ENCODE results near the gene LIN28B. TPM values are rescaled to one million over a fixed set of nuclear protein-coding genes. Genes with fewer than 3 reads are reported as not detected.
"Not testable (repeated sequence)": the region's sequence is repeated elsewhere in the genome, so short reads cannot be mapped to it uniquely, and the experiment has no call there.

Gene LIN28B
- polyA plus RNA-seq, 4 donors = 0.08 to 0.17 (median 0.17) TPM

DNA sequence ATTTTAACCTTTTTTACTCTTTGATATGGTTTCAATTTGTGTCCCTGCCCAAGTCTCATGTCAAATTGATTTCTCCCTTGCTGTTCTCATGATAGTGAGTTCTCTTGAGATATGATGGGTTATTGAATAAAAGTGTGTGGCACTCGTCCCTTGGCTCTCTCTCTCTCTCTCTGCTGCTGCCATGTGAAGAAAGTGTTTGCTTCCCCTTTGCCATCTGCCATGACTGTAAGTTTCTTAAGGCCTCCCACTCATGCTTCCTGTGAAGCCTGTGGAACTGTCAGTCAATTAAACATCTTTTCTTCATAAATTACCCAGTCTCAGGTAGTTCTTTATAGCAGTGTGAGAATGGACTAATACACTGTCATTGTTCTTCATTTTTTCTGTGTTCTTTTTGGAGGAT lies 48.5 kb downstream of the LIN28B start:
- no peak for DNase-seq (ENCODE audit: low read depth in 4 of 4, low spot score in 3 of 4)

DNA sequence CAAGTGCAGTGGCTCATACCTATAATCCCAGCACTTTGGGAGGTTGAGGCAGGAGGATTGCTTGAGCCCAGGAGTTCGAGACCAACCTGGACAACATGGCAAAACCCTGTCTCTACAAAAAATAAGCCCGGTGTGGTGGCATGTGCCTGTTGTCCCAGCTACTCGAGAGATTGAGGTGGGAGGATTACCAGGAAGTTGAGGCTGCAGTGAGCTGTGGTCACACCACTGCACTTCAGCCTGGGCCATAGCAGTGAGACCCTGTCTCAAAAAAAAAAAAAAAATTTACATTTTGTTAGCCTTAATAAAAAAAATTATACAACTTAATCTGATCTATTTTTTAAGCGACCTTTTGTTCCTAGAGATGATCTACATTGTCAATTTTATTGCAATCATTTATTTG lies 56.6 kb downstream of the LIN28B start:
- not testable (repeated sequence) for DNase-seq (ENCODE audit: low read depth in 4 of 4, low spot score in 3 of 4)

DNA sequence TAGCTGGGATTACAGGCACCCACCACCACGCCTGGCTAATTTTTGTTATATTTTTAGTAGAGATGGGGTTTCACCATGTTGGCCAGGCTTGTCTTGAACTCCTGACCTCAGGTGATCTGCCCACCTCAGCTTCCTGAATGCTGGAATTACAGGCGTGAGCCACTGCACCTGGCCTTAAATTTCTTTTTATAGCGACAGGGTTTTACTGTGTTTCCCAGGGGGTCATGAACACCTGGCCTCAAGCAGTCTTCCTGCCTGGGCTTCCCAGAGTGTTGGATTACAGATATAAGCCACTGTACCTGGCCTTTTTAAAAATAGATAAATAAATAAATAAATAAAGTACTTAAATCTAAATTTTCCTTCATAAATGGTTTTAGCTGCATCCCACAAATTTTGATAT lies 57.5 kb downstream of the LIN28B start:
- DNase-seq (ENCODE audit: low read depth in 4 of 4, low spot score in 3 of 4) = no peak

DNA sequence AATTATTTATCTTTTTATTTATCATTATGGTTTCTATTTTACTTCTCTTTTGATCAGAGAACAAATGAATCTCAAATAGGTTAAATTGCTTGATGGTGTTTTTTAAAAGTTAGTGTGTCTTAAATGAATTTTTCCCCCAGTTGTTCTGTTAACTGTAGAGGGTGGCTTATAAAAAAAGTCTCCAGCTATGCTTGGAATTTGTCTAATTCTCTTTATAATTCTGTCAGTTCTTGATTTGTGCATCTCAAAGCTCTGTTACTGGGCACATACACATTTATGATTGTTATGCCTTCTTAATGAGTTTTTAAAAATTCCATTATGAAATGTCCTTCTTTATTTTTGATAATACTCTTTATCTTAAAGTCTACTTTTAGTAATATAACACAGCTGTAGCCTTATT lies 58.0 kb downstream of the LIN28B start:
- no peak for DNase-seq (ENCODE audit: low read depth in 4 of 4, low spot score in 3 of 4)

DNA sequence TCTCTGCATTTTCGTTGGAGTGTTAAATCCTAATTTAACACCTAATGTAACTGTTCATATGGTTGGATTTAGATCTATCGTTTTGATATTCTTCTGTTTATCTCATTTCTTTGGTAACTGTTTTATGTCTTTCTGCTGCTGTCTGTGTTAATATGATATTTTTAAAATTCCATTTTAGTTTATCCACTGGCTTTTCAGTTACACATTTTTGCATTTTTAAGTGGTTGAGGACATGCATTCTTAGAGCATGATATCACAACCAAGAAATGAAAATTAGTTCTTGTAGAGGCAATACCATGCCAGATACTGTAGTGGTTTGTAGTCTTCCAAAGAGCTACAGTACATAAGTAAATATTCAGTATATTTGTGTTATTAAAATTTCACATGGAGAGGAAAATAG lies 58.6 kb downstream of the LIN28B start:
- no peak for DNase-seq (ENCODE audit: low read depth in 4 of 4, low spot score in 3 of 4)

DNA sequence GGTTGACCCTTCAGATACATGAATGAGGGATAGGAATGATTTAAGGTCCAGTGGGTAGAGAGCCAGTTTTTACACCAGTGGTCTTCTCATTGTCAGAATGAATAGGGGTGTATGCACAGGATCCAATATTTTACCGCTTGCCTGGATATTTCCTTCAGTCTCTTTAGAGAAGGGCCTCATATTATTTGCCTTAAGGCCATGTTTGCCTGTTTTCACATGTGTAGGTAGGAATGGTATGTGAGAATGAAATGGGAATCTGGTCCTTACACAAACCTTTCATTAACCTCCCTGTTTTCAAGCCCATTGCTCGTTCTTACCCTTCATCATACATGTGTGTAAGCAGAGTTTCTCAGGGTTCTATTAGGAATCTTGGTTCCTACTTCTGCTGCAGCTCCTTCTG lies 62.4 kb downstream of the LIN28B start:
- DNase-seq (ENCODE audit: low read depth in 4 of 4, low spot score in 3 of 4) = no peak

DNA sequence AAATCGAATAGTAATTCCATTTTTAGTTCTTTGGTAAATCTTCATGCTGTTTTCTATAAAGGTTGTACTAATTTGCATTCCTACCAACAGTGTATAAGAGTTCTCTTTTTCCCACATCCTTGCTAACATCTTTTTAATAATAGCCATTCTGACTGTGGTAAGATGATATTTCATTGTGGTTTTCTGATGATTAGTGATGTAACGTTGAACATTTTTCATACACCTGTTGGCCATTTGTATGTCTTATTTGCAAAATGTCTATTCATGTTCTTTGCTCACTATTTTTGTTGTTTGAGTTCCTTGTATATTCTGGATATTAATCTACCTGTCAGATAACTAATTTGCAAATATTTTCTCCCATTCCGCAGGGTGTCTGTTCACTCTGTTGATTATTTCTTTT lies 64.5 kb downstream of the LIN28B start:
- no peak for DNase-seq (ENCODE audit: low read depth in 4 of 4, low spot score in 3 of 4)

DNA sequence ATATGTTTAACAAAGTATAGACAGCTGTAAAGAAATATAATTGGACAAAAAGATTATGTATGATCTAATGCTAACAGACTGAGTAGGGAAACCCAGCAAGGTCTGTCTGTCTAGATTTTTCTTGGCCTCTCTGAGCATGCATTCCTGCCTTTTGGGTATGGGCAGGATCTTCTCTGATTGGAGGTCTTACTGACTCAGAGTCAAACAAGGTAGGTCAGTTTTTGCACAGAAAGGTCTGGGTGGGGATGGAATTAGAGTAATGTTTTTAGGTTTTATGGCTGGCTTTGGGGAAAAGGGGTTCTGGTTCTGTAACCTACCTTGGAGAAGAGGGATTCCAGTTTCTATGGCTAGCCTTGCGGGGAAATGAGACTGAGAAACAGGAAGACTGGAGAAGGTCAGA lies 65.5 kb downstream of the LIN28B start:
- DNase-seq (ENCODE audit: low read depth in 4 of 4, low spot score in 3 of 4) = no peak

DNA sequence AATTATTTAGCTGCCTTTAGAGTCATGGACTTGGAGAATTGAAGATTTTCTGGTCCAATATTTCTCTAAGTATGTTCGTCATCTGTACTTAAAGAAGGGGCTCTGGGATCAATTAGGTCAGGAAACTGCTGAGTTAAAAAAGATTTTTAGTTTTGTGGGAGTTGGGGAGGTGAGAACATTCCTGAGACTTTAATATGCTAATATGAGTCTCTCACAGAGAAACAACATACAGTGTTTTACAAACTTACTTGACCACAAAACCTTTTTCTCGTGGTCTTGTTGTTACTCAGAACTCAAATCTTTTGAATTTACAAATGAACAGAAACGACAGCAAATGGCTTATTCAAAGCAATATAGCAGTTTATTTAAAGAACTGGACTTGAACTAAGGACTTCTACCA lies 67.9 kb downstream of the LIN28B start:
- no peak for DNase-seq (ENCODE audit: low read depth in 4 of 4, low spot score in 3 of 4)

DNA sequence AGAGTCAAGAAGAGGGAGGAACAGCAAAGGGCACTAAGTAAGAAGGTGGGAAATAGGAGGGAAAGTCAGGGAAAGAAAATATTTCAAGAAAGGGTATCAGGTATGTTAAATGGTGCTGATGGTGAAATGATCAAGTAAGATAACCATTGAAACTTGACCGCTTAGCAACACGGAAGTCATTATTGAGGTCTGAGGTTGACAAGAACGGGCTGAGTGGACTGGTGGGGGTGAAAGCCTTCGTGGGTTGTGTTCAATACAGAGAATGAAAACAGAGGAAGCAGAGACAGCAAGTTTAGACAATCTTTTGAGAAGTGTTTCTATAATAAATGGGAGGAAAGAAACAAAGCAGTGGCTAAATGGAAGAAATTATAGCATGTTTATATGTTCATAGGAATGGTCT lies 72.0 kb downstream of the LIN28B start:
- no peak for DNase-seq (ENCODE audit: low read depth in 4 of 4, low spot score in 3 of 4)

DNA sequence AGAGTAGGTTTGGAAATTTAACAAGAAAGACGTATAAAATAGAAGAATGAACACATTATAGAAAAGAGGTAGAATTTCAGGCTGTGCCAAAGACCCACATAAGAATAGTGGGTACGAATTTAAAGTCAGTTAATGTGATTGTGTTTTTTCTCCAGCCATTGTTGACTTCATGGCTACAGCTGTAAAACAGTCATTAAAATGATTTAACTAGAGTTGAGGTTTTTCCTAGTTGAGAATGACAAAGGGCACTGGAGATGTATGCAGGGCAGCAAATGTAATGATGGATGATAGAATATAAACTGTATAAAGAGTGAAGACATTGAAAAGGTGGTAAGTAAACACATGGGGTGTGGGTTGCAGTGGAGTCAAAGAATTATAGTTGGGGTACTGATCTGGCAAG lies 72.7 kb downstream of the LIN28B start:
- no peak for DNase-seq (ENCODE audit: low read depth in 4 of 4, low spot score in 3 of 4)

DNA sequence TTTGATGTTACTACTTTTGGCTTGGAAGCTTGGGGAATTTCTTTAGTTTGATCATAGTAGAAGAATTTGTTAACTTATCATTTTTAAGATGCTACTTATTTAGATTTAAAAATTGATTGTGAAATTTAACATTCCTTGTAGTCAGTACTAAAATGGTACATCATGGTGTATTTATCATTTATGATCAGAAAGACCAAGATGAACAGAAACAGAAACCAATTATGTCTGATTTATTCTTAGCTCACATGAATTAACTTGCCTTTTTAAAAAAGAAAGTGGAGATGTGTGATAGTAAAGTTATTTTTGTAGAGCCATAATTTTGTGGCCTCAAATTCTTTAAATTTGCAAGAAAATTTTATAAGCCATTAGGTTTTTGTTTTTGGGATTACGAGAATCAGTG lies 77.6 kb downstream of the LIN28B start:
- DNase-seq (ENCODE audit: low read depth in 4 of 4, low spot score in 3 of 4) = no peak

DNA sequence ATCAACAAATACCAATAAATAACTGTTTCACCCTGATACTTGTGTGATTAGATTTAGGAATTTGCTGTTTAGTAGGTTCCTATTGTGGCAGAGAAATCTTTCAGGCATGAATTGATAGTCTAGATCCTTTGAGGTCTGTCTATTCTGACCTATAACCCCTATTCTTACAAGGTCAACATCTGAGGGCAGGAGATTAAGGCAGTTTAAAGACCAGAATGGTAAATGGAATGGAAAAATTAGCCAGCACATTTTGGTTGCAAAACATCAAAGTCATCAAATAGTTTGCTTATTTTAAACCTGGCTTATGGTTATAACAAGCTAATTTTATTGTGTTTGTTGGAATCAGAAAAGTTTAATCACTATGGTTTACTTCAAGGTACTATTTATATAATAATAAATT lies 78.4 kb downstream of the LIN28B start:
- DNase-seq (ENCODE audit: low read depth in 4 of 4, low spot score in 3 of 4) = no peak

DNA sequence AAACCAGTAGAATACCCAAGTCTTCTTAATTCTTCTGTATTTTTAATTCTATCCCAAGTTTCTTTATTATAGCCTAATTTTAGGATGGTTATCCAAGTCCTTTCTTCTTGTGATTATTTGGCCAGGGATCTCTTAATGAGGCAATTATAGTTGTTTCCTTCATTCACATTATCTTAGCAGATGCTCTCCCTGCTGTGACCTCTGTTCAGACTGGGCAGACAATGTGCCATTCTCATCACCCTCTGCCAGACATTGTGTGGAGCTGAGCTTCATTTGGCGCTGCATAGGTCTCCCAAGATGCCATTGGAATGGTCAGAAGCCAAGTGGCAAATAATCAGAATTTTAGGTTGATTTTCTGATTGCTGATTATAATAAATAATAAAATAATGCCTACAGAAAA lies 79.4 kb downstream of the LIN28B start:
- no peak for DNase-seq (ENCODE audit: low read depth in 4 of 4, low spot score in 3 of 4)

DNA sequence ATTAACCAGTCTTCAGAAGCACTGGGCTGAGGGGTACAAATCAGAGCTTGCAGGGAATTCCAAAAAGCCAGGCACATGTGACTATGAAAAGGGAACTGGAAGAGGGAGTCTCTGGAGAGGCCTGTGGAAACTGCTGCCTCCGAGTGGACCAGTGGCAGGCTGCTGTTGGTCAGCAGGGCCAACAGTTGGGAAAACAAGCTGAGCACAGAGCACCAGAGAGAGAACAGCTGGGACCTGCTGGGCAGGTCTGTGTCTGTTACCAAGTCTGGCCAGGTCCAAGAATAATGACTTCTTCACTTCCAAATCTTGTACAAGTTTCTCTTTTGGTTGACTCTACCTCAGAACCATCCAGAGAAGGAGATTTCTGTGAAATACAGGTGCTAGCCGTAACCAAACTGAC lies 81.4 kb downstream of the LIN28B start:
- DNase-seq (ENCODE audit: low read depth in 4 of 4, low spot score in 3 of 4) = no peak

DNA sequence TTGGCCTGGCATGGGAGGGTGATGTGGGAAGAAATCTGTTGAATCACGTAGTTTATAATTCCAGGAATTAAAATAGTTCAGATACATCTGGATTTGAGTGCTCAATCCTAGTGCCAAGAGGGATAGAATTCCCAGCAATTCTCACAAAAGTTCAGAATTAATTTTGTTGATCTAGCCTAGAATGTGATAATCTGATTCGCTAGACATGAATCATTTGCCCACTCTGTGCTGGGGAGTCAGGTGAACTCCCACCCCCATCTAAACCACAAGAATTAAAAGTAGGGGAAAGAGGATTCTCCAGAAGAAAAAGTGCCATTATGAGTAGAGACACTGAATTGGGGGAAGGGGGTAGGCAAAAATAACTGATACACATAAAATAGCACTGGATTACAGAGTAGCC lies 85.0 kb downstream of the LIN28B start:
- DNase-seq (ENCODE audit: low read depth in 4 of 4, low spot score in 3 of 4) = no peak

DNA sequence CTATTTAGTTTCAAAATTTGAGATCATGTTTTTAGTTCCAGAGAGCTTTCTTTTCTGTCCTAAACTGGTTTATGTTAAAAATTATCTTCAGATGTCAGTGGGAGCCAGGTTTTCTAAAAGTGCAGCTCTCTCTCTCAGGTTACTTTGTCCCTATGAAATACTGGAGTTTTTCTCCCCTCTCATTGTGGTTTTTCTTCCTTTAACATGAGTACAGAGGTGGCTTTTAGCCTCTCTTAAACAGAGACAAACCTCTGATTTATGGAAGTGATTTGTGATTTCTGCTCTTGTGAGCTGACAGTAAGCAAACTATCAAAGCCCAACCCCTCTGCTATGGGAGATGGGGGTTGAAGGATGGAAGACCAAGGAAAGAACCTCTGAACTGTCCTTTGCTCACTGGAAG lies 85.7 kb downstream of the LIN28B start:
- DNase-seq (ENCODE audit: low read depth in 4 of 4, low spot score in 3 of 4) = no peak

DNA sequence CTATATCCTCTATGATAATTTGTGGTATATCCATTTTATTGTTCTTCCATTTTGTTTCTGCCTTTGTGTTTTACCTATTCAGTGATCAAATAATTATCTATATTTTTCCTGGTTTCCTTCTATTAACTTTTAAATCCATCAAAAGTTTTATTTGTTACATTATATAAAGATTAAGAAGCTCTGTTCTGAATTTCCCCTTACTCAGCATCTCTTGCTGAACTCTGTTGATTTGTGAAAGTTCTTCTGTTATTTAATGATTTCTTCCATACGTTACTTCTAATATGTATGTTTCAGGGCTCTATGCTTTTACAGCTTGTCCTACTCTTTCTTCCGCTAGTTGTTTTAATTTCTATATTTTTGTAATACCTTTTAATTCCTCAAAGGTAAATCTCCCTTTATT lies 87.1 kb downstream of the LIN28B start:
- no peak for DNase-seq (ENCODE audit: low read depth in 4 of 4, low spot score in 3 of 4)

DNA sequence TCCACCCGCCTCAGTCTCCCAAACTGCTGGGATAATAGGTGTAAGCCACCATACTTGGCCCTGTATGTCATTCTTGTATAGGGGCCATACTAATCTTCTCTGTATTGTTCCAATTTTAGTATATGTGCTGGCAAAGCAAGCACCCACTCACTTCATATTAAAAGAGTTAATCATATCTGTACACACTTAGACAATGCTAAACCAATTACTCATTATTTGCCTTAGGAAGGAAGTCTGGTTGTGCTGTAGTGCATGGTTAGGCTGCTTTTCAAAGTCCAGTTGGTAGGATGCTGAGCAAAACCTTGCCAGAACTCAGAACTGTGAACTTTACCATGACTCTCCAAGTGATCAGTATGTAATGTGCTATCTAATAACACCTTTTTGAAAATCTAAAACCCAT lies 88.6 kb downstream of the LIN28B start:
- DNase-seq (ENCODE audit: low read depth in 4 of 4, low spot score in 3 of 4) = no peak

DNA sequence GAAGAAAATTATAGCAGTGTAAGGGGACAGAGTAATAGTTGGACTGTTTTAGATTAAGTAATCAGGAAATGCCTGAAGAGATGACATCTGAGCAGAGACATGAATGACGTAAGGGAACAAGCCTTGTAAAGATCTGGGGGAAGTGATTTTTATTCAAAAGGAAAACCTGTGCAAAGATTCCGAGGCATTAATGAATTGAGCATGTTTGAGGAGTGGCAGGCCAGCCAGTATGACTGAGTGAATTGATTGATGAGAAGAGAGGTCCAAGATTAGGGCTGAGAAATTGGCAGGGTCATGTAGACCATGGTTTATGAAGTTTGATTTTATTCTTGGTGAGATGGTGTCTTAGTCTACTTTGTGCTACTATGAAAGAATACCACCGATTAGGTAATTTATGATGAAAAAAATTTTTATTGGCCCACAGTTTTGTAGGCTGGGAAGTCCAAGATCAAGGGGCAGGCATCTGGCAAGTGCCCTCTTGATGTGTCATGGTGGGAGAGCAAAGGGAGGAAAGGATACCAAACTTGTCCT lies 95.1 kb downstream of the LIN28B start:
- DNase-seq (ENCODE audit: low read depth in 4 of 4, low spot score in 3 of 4) = no peak

DNA sequence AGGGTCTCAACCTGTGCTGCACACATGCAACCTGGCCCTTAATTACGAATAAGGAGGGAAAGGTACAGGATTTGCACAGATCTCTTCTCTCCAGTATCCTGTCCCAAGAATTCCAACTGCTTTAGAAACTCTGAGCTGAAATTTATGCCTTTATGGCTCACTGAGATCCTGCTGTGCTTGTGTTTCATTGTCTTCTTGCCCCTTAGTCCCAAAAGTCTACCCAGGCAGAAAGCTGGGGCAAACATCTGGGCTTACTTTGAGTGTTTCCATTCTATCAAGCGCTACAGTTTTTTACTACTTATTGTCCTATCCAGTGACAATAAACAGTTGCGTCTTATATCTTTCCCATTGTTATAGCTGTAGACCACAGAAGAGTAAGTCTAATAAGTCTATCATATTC lies 99.7 kb downstream of the LIN28B start:
- DNase-seq (ENCODE audit: low read depth in 4 of 4, low spot score in 3 of 4) = no peak

DNA sequence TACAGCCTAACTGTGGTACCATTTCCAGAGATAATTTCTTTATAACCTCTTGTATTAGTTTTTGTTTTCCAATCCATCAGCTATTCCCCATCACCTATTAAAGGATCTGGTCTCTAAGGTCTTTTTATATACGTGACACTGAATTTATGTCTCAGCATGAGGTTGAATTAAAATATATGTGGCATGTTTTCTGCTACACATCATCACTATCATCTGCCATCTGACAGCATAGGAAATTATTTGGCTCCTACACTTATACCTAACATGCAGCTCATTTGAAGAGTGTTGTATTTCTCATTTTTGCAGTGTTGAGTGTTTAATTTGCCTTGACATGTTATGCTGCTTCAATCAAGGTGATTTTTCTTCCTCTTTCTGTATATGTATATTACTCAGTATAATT lies 100.3 kb downstream of the LIN28B start:
- DNase-seq (ENCODE audit: low read depth in 4 of 4, low spot score in 3 of 4) = no peak

DNA sequence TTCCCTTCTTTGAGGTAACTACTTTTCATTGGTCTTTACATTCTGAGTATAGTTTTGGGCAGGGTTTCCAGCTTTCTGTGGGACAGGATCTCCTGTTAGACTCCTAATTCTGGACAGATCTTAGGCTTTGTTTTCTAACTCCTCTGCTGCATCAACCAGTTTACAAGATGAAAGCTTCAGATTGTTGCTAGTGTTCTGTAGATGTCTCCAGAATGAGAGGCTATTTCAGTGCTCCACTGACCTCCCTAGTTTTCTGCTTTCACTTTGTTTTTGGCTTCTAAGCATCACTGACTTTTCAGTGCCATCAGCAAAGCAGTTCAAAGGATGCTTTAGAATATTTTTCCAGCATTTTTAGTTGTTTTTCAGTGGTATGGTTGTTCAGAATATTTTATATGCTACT lies 101.4 kb downstream of the LIN28B start:
- no peak for DNase-seq (ENCODE audit: low read depth in 4 of 4, low spot score in 3 of 4)

DNA sequence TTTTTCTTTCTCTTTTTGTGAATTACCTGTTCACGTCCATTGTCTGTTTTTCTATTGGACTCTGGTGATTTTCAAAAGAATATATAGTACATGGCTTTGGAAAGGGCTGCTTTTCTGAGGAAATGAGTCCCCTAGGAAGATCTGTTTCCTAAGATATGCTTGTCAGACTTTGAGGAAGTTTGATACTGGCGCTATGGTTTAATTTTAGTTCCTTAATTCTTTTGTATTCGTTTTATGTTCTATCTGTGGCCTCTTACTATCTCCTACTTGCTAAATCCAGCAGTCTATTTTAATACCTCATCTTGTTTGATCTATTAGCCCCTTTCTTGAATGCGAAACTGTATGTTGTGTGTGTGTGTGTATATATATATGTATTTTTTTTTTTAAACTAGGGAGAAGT lies 101.9 kb downstream of the LIN28B start:
- DNase-seq (ENCODE audit: low read depth in 4 of 4, low spot score in 3 of 4) = no peak
